ENCODE measurements around the gene HGFAC. TPM values are rescaled to one million over a fixed set of nuclear protein-coding genes. Genes with fewer than 3 reads are reported as not detected.

The HGFAC gene
- total RNA-seq, 2 experiments from 2014 or later = not detected

DNA sequence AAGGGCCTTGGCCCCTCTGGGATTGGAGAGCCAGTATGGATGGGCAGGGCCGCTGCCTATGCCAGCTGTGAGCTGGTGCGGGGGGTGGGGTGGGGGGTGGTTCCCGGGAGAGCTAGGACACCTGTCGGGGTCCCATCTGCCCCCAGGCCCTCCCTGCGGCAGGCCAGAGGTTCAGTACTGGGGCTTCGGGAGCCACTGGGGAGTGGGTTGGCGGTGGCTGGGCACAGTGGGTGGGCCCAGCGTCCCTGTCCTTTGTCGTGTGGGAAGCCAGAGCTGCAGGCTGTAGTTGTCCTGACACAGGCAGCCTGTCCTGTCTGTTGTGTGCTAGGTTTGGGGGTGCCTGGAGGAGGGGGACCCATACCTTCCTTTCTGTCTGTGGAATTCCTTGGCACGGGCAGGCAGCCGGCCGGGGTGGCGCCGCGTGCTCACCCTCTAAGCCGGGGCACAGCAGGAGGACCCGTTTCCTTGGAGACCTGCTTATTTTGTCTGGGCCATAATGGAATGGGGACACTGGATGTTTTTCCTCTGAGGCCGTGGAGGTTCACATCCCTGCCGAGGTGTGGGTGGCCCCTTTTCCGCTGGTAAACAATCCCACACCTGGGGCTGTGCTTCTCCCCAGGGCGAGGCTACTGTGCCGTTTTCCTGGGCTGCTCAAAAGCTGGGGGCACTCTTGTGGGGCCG is 36.1 kb downstream of the HGFAC start:
- Mint-ChIP-seq H3K27ac (no peak overlapping the region), H3K9me3 (no peaks in the 10 kb centered on the region), H3K36me3 (no peaks in the 10 kb centered on the region), H3K4me3 (no peak overlapping the region), H3K4me1 (no peaks in the 10 kb centered on the region), H3K27me3 (peaks cover 15% of the 10 kb centered on the region)
- POLR2A ChIA-PET = no interaction called here
- DNase-seq = no peak
- ATAC-seq (ENCODE audit: low read depth) = no peak

- POLR2A ChIA-PET = no interaction called here
- DNase-seq (no peak), ATAC-seq (ENCODE audit: low read depth) (no peak)
- Mint-ChIP-seq H3K4me1 (no peaks in the 10 kb centered on the region), H3K27me3 (peaks cover 15% of the 10 kb centered on the region), H3K36me3 (no peaks in the 10 kb centered on the region), H3K27ac (no peak overlapping the region), H3K4me3 (no peak overlapping the region), H3K9me3 (no peaks in the 10 kb centered on the region)
Measured at GRCh38 chr4:3478446-3479357, 36.9 kb downstream of the HGFAC start.

- H3K4me3 Mint-ChIP-seq = no peak overlapping the region
- ATAC-seq (ENCODE audit: low read depth) = no peak
- POLR2A ChIA-PET = no interaction called here
Measured at GRCh38 chr4:3479358-3480101, 37.8 kb downstream of the HGFAC start.

DNA sequence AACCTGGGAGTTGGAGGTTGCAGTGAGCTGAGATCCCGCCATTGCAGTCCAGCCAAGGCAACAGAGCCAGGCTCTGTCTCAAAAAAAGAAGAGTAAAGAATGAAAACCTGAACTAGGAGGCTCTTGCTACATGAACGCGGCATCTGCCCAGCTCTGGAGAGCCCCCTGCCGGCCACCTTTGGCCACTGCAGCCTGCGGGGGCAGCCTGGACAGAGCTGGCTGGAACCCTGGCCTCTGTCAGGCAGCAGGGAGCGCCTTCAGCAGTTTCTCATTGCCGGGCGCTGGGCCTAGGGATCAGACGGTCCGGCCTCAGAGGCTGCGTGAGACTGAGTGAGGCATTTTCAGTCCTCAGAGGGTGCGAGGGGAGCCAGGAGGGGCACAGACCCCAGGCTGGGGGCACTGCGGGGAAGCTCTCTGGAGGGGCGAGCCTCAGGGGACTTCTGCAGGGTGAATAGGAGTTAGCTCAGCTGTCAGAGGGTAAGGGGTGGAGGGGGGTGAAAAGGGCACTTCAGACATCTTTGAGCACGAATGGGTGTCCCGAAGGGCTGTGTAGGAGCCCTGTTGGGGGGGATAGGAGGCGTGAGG is 38.9 kb downstream of the HGFAC start:
- H3K36me3 Mint-ChIP-seq = no peaks in the 10 kb centered on the region
- POLR2A ChIA-PET = no interaction called here
- H3K27me3 Mint-ChIP-seq = peaks cover 15% of the 10 kb centered on the region
- no peak overlapping the region for H3K4me3 Mint-ChIP-seq
- ATAC-seq (ENCODE audit: low read depth) (peak; percentile 73), DNase-seq (peak; percentile 88)
- H3K4me1 Mint-ChIP-seq = no peaks in the 10 kb centered on the region
- H3K27ac Mint-ChIP-seq = no peak overlapping the region
- H3K9me3 Mint-ChIP-seq = no peaks in the 10 kb centered on the region

More at GRCh38 chr4:3479358-3480101, 37.8 kb downstream of the HGFAC start:
- Mint-ChIP-seq H3K9me3 (no peaks in the 10 kb centered on the region), H3K36me3 (no peaks in the 10 kb centered on the region), H3K4me1 (no peaks in the 10 kb centered on the region), H3K27me3 (peaks cover 15% of the 10 kb centered on the region), H3K27ac (no peak overlapping the region)
- DNase-seq = no peak

DNA sequence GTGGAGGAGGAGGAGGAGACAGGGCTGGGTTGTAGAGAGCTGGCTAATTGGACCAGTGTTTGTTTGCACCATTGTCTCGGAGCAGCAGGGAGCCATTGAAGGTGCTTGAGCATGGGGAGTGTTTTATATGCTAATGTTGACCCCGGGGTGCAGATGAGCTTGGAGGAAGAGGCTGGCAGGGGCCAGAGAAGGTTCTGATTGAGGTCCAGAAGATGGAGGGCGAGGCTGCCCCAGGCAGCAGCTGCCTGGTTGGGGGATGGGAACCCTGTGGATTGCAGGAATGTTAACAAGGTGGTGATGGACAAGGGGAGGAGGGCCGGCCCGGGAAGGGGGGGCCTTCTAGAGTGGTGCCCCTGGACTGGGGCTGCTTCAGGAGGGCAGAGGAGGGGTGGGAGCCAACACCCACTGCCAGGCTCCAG is 39.4 kb downstream of the HGFAC start:
- no peak overlapping the region for H3K27ac Mint-ChIP-seq
- H3K4me3 Mint-ChIP-seq = no peak overlapping the region
- no peaks in the 10 kb centered on the region for H3K9me3 Mint-ChIP-seq
- H3K4me1 Mint-ChIP-seq = no peaks in the 10 kb centered on the region
- POLR2A ChIA-PET = no interaction called here
- ATAC-seq (ENCODE audit: low read depth) = no peak
- no peaks in the 10 kb centered on the region for H3K36me3 Mint-ChIP-seq
- H3K27me3 Mint-ChIP-seq = peaks cover 15% of the 10 kb centered on the region
- no peak for DNase-seq

DNA sequence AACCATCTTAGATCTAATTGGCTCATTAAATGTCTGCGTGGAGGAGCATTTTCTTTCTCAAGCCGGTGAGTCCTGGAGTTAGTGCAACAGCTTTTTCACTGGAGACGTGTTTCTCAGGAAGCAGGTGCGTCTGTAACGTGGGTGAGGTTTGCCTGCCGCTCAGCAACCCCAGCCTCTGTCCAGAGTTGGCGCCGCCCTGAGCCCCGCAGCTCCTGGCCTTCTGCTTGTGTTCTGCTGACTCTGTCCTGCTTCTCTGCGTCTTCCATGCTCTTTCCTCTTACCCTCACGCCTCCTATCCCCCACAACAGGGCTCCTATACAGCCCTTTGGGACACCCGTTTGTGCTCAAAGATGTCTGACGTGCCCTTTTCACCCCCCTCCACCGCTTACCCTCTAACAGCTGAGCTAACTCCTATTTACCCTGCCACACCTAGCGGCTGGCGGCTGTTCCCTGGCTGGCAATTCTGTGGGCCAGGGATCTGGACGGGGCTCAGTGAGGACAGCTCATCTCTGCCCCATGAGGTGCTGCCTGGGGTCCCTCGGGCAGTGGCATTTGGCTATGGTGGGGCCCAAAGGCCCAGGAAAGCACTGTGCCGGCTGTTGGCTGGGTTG is 40.1 kb downstream of the HGFAC start:
- H3K4me3 Mint-ChIP-seq = no peak overlapping the region
- no peak overlapping the region for H3K27ac Mint-ChIP-seq
- ATAC-seq (ENCODE audit: low read depth) (no peak), DNase-seq (no peak)
- H3K36me3 Mint-ChIP-seq = no peaks in the 10 kb centered on the region
- POLR2A ChIA-PET = no interaction called here
- peaks cover 1% of the 10 kb centered on the region for H3K4me1 Mint-ChIP-seq
- H3K27me3 Mint-ChIP-seq = peaks cover 15% of the 10 kb centered on the region
- no peaks in the 10 kb centered on the region for H3K9me3 Mint-ChIP-seq

DNA sequence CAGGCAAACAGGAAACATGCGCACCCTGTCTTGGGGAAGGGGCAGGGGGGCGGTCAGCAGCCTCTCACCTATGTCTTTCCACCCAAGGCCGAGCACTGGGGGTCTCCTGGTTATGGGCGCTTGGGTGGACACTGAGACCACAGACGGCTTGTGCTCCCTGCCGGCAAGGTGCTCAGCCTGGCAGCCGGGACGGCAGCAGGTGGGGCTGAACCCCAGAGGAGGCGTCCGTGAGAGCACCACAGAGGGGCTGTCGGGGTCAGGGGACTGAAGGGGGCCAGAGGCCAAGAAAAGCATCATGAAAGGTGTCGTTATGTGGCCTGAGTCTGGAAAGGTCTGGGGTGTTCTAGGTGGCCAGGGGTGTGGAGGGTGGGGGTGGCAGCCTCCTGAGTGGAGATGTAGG is 40.9 kb downstream of the HGFAC start:
- peaks cover 15% of the 10 kb centered on the region for H3K27me3 Mint-ChIP-seq
- H3K36me3 Mint-ChIP-seq = no peaks in the 10 kb centered on the region
- H3K9me3 Mint-ChIP-seq = no peaks in the 10 kb centered on the region
- DNase-seq = no peak
- peaks cover 1% of the 10 kb centered on the region for H3K4me1 Mint-ChIP-seq
- ATAC-seq (ENCODE audit: low read depth) = no peak
- POLR2A ChIA-PET = no interaction called here
- H3K4me3 Mint-ChIP-seq = no peak overlapping the region
- no peak overlapping the region for H3K27ac Mint-ChIP-seq

DNA sequence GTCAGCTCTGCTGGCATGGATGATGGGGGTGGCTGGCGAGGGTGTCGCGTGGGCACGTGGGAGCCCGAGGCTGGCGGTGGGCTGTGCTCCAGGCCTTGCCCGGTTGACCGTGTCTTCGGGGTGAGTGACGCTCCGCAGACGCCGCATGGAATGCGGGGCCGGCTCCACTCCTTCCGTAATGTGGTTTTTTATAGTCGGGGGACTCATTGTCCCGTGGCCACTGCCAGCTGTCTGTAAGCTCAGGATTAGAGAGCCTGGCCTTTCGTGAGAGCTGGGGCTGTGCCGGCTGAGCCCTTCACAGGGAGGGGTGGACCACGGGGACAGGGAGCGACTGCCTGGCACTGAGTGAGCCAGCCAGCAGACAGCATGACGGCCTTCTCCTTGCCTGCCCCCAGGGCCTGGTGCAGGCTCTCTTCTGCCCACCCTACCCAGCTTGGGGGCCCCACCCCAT is 41.7 kb downstream of the HGFAC start:
- no peak overlapping the region for H3K27ac Mint-ChIP-seq
- H3K27me3 Mint-ChIP-seq = peaks cover 15% of the 10 kb centered on the region
- ATAC-seq (ENCODE audit: low read depth) = no peak
- H3K9me3 Mint-ChIP-seq = no peaks in the 10 kb centered on the region
- POLR2A ChIA-PET = no interaction called here
- H3K36me3 Mint-ChIP-seq = no peaks in the 10 kb centered on the region
- peaks cover 1% of the 10 kb centered on the region for H3K4me1 Mint-ChIP-seq
- H3K4me3 Mint-ChIP-seq = no peak overlapping the region
- no peak for DNase-seq

GRCh38 chr4:3484057-3484973 is 42.5 kb downstream of the HGFAC start:
- no peak overlapping the region for H3K27ac Mint-ChIP-seq
- no peaks in the 10 kb centered on the region for H3K36me3 Mint-ChIP-seq
- peaks cover 1% of the 10 kb centered on the region for H3K4me1 Mint-ChIP-seq
- no peak overlapping the region for H3K4me3 Mint-ChIP-seq
- H3K27me3 Mint-ChIP-seq = peaks cover 15% of the 10 kb centered on the region
- DNase-seq (no peak), ATAC-seq (ENCODE audit: low read depth) (no peak)
- POLR2A ChIA-PET = no interaction called here
- no peaks in the 10 kb centered on the region for H3K9me3 Mint-ChIP-seq

DNA sequence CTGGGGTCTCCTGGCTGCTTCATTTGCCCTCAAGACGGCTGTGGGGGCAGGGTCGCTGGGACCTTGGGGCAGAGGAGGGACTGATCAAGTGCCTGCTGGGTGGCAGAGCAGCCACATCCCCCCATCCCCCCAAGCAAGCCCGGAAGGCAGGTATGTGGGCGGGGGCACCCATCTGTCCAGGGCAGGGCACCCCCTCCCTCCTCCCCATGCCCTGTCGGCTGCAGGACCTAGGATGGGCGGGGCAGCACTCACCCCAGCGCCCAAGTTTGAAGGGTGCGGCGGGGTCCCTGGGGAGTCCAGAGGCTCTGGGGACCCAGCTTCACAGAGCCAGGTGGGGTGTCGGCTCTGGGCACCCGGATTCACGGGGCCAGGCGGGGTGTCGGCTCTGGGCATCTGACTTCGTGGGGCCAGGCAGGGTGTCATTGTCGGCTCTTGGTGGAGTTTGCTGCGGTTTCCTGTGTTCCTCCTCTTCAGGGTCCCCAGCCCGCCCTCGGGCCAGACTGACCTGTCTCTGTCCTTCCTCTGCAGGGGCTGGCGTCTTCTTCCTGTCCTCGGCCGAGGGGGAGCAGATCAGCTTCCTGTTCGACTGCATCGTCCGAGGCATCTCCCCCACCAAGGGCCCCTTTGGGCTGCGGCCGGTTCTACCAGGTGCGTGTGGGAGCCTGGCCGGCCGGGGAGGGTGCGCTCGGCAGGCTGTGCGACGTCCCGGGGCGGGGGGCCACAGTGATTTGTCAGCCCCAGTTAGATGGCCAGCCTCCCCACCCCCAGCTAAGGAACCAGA is 43.4 kb downstream of the HGFAC start:
- DNase-seq (no peak), ATAC-seq (ENCODE audit: low read depth) (no peak)
- H3K4me3 Mint-ChIP-seq = no peak overlapping the region
- H3K9me3 Mint-ChIP-seq = no peaks in the 10 kb centered on the region
- POLR2A ChIA-PET = no interaction called here
- no peaks in the 10 kb centered on the region for H3K36me3 Mint-ChIP-seq
- H3K27ac Mint-ChIP-seq = no peak overlapping the region
- peaks cover 1% of the 10 kb centered on the region for H3K4me1 Mint-ChIP-seq
- peaks cover 15% of the 10 kb centered on the region for H3K27me3 Mint-ChIP-seq

DNA sequence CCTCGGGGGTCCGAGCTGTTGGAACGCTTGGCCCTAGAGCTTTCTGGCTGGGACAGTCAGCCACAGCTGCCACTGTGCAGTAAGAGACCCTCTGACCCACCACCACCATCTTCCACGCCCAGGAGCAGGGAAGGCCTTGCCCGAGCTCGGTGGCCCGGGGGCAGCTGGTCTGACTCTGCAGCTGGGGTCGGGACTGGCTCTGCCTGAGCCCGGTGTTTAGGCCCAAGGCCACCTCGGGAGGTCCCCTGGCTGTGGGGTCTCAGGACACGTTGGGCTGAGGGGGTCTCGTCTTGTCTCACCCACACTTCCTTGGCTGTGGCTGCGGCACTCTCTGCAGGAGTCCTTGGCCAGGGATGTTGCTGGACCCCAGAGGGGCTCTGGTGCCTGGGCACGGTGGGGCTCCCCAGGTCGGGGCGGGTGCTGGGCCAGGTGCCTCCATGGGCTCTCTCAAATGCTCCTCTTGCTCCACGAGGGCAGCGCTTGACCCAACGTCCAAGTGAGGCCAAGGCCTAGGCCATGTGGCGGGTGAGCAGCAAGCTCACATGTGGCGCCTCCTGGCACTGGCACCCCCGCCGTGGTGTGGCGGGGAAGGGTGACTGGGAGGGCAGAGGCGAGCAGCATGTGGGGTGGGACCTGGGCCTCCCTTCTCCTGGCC is 44.2 kb downstream of the HGFAC start:
- Mint-ChIP-seq H3K27ac (no peak overlapping the region), H3K36me3 (no peaks in the 10 kb centered on the region), H3K27me3 (peaks cover 11% of the 10 kb centered on the region), H3K4me3 (no peak overlapping the region), H3K4me1 (peaks cover 1% of the 10 kb centered on the region), H3K9me3 (no peaks in the 10 kb centered on the region)
- no peak for ATAC-seq (ENCODE audit: low read depth)
- DNase-seq = no peak
- POLR2A ChIA-PET = no interaction called here
